ENCODE measurements around the gene RTL10.

DNA sequence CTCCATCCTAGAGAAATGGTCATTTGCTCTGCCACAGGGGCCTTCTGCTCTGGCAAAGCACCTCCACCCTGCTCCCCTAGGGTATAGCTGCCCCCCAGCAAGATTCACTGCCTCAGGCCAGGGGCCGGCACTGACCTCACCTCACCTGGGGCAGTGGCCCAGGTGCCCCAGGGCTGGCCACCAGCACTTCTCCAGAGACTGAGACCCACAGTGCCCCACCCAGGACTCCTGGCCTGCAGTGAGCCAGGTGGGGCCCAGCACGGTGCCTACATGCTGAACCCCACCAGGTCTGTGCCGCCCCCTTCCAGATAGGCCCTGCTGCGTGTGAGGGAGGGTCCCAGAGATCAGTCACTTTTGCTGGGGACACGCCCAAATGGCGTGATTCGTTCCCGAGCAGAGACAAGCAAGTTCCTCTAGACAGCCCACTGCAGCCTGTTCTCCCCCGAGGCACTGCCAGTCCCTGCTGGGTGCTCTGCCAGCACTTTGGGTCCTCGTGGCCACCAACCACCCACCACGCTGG lies 10.8 kb downstream of the RTL10 start:
- TF ChIP-seq EZH2 (IDR thresholded peaks at IDR 0.05; ENCODE audit: borderline replicate concordance) (no peak), EZH2phosphoT487 (IDR thresholded peaks at IDR 0.05; ENCODE audit: low read depth, severe bottlenecking, unreplicated experiment) (no peak)
- TF ChIP-seq, protein P1, sequence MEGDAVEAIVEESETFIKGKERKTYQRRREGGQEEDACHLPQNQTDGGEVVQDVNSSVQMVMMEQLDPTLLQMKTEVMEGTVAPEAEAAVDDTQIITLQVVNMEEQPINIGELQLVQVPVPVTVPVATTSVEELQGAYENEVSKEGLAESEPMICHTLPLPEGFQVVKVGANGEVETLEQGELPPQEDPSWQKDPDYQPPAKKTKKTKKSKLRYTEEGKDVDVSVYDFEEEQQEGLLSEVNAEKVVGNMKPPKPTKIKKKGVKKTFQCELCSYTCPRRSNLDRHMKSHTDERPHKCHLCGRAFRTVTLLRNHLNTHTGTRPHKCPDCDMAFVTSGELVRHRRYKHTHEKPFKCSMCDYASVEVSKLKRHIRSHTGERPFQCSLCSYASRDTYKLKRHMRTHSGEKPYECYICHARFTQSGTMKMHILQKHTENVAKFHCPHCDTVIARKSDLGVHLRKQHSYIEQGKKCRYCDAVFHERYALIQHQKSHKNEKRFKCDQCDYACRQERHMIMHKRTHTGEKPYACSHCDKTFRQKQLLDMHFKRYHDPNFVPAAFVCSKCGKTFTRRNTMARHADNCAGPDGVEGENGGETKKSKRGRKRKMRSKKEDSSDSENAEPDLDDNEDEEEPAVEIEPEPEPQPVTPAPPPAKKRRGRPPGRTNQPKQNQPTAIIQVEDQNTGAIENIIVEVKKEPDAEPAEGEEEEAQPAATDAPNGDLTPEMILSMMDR (IDR thresholded peaks at IDR 0.05; ENCODE audit: poor library complexity): no peak
